ENCODE results near the gene ITCH. TPM values are rescaled to one million over a fixed set of nuclear protein-coding genes. Genes with fewer than 3 reads are reported as not detected.

The ITCH gene
- total and polyA plus RNA-seq, 9 donors = 14.0 to 65.8 (median 50.8) TPM

DNA sequence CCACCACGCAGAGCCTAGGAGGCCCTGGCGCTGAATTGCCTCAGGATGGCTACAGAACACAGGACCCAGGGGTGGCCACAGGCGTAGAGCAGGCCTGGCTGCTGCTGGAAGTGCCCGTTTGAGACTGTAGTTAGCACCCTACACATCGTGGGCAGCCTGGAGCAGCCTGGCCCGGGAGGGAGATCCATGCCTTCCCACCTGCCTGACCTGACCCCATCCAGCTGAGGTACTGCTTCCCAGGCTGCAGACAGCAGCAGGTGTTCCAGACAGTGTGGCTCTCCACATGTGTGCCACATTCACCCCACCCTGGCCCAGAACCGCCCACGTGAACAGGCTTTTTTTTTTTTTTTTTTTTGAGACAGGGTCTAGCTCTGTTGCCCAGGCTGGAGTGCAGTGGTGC lies 174.6 kb downstream of the ITCH start:
- no peaks in the 10 kb centered on the region for H3K27me3 ChIP-seq
- H3K4me1 ChIP-seq (ENCODE audit: insufficient read depth) = no peaks in the 10 kb centered on the region
- peak in 1 of 5 donors; percentile 9 for DNase-seq
- no peak overlapping the region for H3K27ac ChIP-seq
- TF ChIP-seq POLR2A (IDR thresholded peaks at IDR 0.05) = no peak
- TF ChIP-seq CTCF (IDR thresholded peaks at IDR 0.05) = no peak
- no peak for TF ChIP-seq EP300 (IDR thresholded peaks at IDR 0.05)
- no peak overlapping the region for H3K4me3 ChIP-seq
- H3K9me3 ChIP-seq = no peaks in the 10 kb centered on the region
- H3K36me3 ChIP-seq = no peaks in the 10 kb centered on the region
- intact Hi-C loops (cut with DNase I) = loop anchor here in 1 of 4 donors (10.0 kb wide), 1 partner anchor 167 kb away; the partner anchor contains the start of gene TP53INP2
- WGBS, 3 donors = 75 to 85% (median 78%) methylated on average over 8 of the region's 8 CpGs

DNA sequence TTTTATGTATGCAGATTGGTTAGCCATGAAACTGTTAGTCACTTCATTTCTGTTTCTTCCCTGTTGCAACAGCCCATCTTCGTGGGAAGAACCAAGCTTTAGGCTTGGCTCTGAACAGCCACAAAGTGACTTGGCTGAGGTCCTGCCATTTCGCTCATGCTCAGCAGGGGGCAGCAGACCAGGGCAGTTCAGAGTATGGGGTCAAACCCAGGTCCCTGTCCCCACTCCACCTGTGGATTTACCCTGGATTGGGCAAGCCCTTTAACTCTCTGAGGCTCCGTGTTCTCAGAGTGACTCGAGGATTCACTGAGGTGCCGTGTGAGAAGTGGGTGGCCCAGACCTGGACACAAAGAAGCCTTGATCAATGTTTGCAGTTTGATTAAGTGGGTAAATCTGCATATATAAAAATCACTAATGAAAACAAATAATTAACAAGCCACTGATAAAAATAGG lies 175.6 kb downstream of the ITCH start:
- Histone ChIP-seq H3K36me3 (no peaks in the 10 kb centered on the region), H3K27ac (no peak overlapping the region)

DNA sequence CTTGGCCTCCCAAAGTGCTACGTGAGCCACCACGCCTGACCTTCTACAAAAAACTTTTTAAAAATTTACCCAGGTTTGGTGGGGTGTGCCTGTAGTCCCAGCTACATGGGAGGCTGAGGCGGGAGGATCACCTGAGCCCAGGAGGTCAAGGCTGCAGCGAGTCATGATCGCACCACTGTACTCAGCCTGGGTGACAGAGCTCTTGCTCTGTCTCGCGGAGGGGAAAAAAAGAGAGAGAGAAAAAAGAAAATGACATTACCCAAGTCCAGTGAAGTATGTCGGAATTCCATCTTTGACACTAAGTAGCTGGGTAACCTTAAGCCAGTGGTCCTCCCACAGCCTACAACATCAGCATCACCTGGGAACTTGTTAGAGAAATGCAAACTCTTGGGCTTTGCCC lies 176.7 kb downstream of the ITCH start:
- whole genome bisulfite sequencing, 3 donors = 88 to 95% (median 94%) methylated on average over 8 of the region's 8 CpGs
- H3K36me3 ChIP-seq = no peaks in the 10 kb centered on the region
- H3K27me3 ChIP-seq = no peaks in the 10 kb centered on the region
- intact Hi-C loops (cut with DNase I) = loop anchor here in 1 of 4 donors (10.0 kb wide), 1 partner anchor 165 kb away; the partner anchor contains the start of gene TP53INP2
- no peaks in the 10 kb centered on the region for H3K4me1 ChIP-seq (ENCODE audit: insufficient read depth)
- no peaks in the 10 kb centered on the region for H3K9me3 ChIP-seq
- TF ChIP-seq POLR2A (IDR thresholded peaks at IDR 0.05) (no peak), EP300 (IDR thresholded peaks at IDR 0.05) (no peak), CTCF (IDR thresholded peaks at IDR 0.05) (no peak)
- no peak for DNase-seq
- H3K4me3 ChIP-seq = no peak overlapping the region
- H3K27ac ChIP-seq = no peak overlapping the region

More for the DNA sequence above, 175.6 kb downstream of the ITCH start:
- intact Hi-C loops (cut with DNase I) = loop anchor here in 1 of 4 donors (10.0 kb wide), 1 partner anchor 166 kb away; the partner anchor contains the start of gene TP53INP2
- peak in 3 of 5 donors; percentile 34 to 51 (median 48) for DNase-seq
- 56 to 59% (median 57%) methylated on average over 5 of the region's 5 CpGs for WGBS, 3 donors
- H3K27me3 ChIP-seq = no peaks in the 10 kb centered on the region
- TF ChIP-seq POLR2A (IDR thresholded peaks at IDR 0.05) (no peak), CTCF (IDR thresholded peaks at IDR 0.05) (peak; percentile 15 to 53 (median 33)), EP300 (IDR thresholded peaks at IDR 0.05) (no peak)
- H3K4me1 ChIP-seq (ENCODE audit: insufficient read depth) = no peaks in the 10 kb centered on the region
- no peak overlapping the region for H3K4me3 ChIP-seq
- H3K9me3 ChIP-seq = no peaks in the 10 kb centered on the region

DNA sequence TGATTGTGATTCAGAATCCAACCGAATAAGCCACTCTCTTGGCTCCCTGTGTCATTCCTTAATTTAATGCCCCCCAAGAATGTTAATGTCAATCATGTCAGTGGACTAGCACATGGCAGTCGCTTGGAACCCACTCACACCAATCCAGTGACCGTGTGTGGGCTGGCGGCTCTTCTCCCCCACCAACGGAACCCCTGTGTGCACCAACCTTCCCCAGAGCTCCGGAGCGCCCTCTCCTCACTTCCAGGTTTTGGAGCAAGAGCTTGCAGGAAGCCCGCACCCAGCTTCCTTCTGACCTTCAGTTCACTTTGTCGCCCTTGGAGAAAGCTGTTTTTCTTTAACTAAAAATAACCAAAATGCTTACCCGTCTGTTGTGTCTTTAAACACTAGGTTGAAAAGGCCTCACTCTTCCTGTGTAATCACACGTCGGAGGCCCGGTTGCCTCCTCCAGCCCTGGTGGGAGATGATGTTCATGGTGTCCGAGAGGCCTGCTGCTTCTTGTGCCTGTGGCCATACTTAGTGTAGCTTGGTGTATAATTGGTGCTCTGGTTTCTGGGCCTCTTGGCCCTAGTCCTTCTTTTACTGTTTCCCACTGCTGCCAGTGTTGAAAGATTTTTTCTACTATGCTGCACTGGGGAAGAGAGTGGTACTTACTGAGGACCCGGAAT lies 177.7 kb downstream of the ITCH start:
- no peaks in the 10 kb centered on the region for H3K36me3 ChIP-seq
- H3K4me1 ChIP-seq (ENCODE audit: insufficient read depth) = no peaks in the 10 kb centered on the region

More for the DNA sequence above, 177.7 kb downstream of the ITCH start:
- Histone ChIP-seq H3K27ac (no peak overlapping the region), H3K27me3 (no peaks in the 10 kb centered on the region), H3K4me3 (no peak overlapping the region), H3K9me3 (no peaks in the 10 kb centered on the region)
- WGBS, 3 donors = 62 to 76% (median 65%) methylated on average over 15 of the region's 15 CpGs
- intact Hi-C loops (cut with DNase I) = no loop called here
- no peak for TF ChIP-seq EP300 (IDR thresholded peaks at IDR 0.05)
- DNase-seq = no peak

All from ovary (tissue), 9 donors.